Neuronal stem cell (in vitro differentiated cells): ENCODE measurements around the gene LPP.

Experiments
- DNase-seq: peaks from one replicate; pipeline ENCODE4 v3.0.0-alpha.2; 2013; ENCODE audit warnings: low spot score
- H2AFZ ChIP-seq: one replicate; pipeline ENCODE4 v1.6.1; 2013; ENCODE audit warnings: mild to moderate bottlenecking, low read length, inconsistent platforms
- H2AK5ac ChIP-seq: 2 replicates; pipeline ENCODE4 v1.6.1; 2013; ENCODE audit warnings: low read depth, mild to moderate bottlenecking, inconsistent platforms, low read length, moderate library complexity, mixed read lengths
- H2BK120ac ChIP-seq: 2 replicates; pipeline ENCODE4 v1.6.1; 2013; ENCODE audit warnings: low read depth, mild to moderate bottlenecking, inconsistent platforms, low read length, moderate library complexity, mixed read lengths
- H2BK12ac ChIP-seq: one replicate; pipeline ENCODE4 v1.6.1; 2013; ENCODE audit warnings: low read length, inconsistent platforms
- H2BK15ac ChIP-seq: 2 replicates; pipeline ENCODE4 v1.6.1; 2013; ENCODE audit warnings: mild to moderate bottlenecking, low read length, inconsistent platforms, mixed read lengths
- H2BK5ac ChIP-seq: one replicate; pipeline ENCODE4 v1.6.1; 2013; ENCODE audit warnings: inconsistent platforms, mild to moderate bottlenecking, low read length, moderate library complexity
- H3K14ac ChIP-seq: one replicate; pipeline ENCODE4 v1.6.1; 2013; ENCODE audit warnings: low read length, inconsistent platforms
- H3K18ac ChIP-seq: 2 replicates; pipeline ENCODE4 v1.6.1; 2013; ENCODE audit warnings: low read length, inconsistent platforms
- H3K23ac ChIP-seq: 2 replicates; pipeline ENCODE4 v1.6.1; 2013; ENCODE audit warnings: low read depth, mild to moderate bottlenecking, mixed read lengths, low read length, inconsistent platforms; ENCODE audit not compliant: poor library complexity
- H3K27ac ChIP-seq: replicated peaks from 3 replicates; pipeline ENCODE4 v1.5.1; 2013; ENCODE audit warnings: low read length, inconsistent platforms
- H3K27me3 ChIP-seq, 3 experiments: 2 replicates each; pipeline ENCODE4 v1.6.1; 2013; ENCODE audit warnings: low read length in 3 of 3, mild to moderate bottlenecking in 2 of 3, inconsistent platforms in 1 of 3, low read depth in 1 of 3, mixed read lengths in 1 of 3, moderate library complexity in 1 of 3; ENCODE audit not compliant: control insufficient read depth in 3 of 3, insufficient read depth in 3 of 3
- H3K36me3 ChIP-seq, 2 donors: replicated peaks in 1 of 2; 2 replicates each; pipeline ENCODE4 v1.6.1; 2013; ENCODE audit warnings: low read length in 2 of 2; ENCODE audit not compliant: control insufficient read depth in 2 of 2, insufficient read depth in 2 of 2
- H3K4ac ChIP-seq: 2 replicates; pipeline ENCODE4 v1.6.1; 2013; ENCODE audit warnings: inconsistent platforms, mild to moderate bottlenecking, low read length, moderate library complexity
- H3K4me1 ChIP-seq, 2 donors: 1 replicate in 1 of 2; 2 replicates in 1 of 2; pipeline ENCODE4 v1.6.1; 2013; ENCODE audit warnings: low read length in 2 of 2, low read depth in 1 of 2; ENCODE audit not compliant: control insufficient read depth in 2 of 2, insufficient read depth in 1 of 2
- H3K4me2 ChIP-seq: one replicate; pipeline ENCODE4 v1.6.1; 2013; ENCODE audit warnings: mild to moderate bottlenecking, low read length, inconsistent platforms; ENCODE audit not compliant: insufficient read depth, poor library complexity, severe bottlenecking
- H3K4me3 ChIP-seq, 2 donors: 2 replicates each; pipeline ENCODE4 v1.5.1; 2013; ENCODE audit warnings: low read length in 2 of 2, mild to moderate bottlenecking in 2 of 2, inconsistent platforms in 1 of 2, moderate library complexity in 1 of 2
- H3K79me1 ChIP-seq: one replicate; pipeline ENCODE4 v1.6.1; 2013; ENCODE audit warnings: low read depth, mild to moderate bottlenecking, inconsistent platforms, low read length, moderate library complexity
- H3K9ac ChIP-seq: one replicate; pipeline ENCODE4 v1.6.1; 2013; ENCODE audit warnings: mild to moderate bottlenecking, low read depth, low read length, inconsistent platforms; ENCODE audit not compliant: poor library complexity
- H3K9me3 ChIP-seq, 2 donors: replicated peaks in 1 of 2; 2 replicates each; pipeline versions ENCODE3 to v1.6.1; 2013; ENCODE audit warnings: low read length in 2 of 2, mild to moderate bottlenecking in 2 of 2, inconsistent platforms in 1 of 2, low read depth in 1 of 2, mixed read lengths in 1 of 2, moderate library complexity in 1 of 2; ENCODE audit not compliant: control insufficient read depth in 2 of 2, insufficient read depth in 1 of 2
- H4K8ac ChIP-seq: one replicate; pipeline ENCODE4 v1.6.1; 2013; ENCODE audit warnings: low read depth, mild to moderate bottlenecking, inconsistent platforms, low read length, moderate library complexity
- H4K91ac ChIP-seq: one replicate; pipeline ENCODE4 v1.6.1; 2013; ENCODE audit warnings: low read length, low read depth, mild to moderate bottlenecking, inconsistent platforms; ENCODE audit not compliant: poor library complexity
- WGBS, 2 donors: extraction: QIAGEN DNeasy Blood & Tissue Kit; methylation state at CpG; one replicate each; pipeline ENCODE4 v1.1.7; 2013; ENCODE audit warnings: missing lambda C conversion rate in 2 of 2, mixed read lengths in 1 of 2; ENCODE audit not compliant: insufficient read length in 2 of 2, insufficient replicate concordance in 1 of 2; ENCODE audit errors: extremely low coverage in 2 of 2; 5-methylcytosine and 5-hydroxymethylcytosine counted together

The LPP gene

GRCh38 chr3:188712991-188713390, 559.0 kb downstream of the LPP start:
- H3K4ac ChIP-seq: no peak overlapping the region
- H3K9ac ChIP-seq: no peak overlapping the region
- H4K8ac ChIP-seq: no peak overlapping the region
- H2BK5ac ChIP-seq: no peak overlapping the region
- H2BK120ac ChIP-seq: no peak overlapping the region
- H3K14ac ChIP-seq: no peak overlapping the region
- no peaks in the 10 kb centered on the region for H3K79me1 ChIP-seq
- no CpG with 5 or more reads among the region's 3 CpGs for WGBS, 2 donors
- no peak for DNase-seq
- H3K18ac ChIP-seq: no peak overlapping the region
- H2AFZ ChIP-seq: no peak overlapping the region
- H3K27ac ChIP-seq: no peak overlapping the region
- H3K23ac ChIP-seq: no peak overlapping the region
- no peak overlapping the region for H3K4me2 ChIP-seq
- H2BK15ac ChIP-seq: no peak overlapping the region
- H4K91ac ChIP-seq: no peak overlapping the region
- no peak overlapping the region for H2BK12ac ChIP-seq
- no peaks in the 10 kb centered on the region for H3K9me3 ChIP-seq
- H3K4me1 ChIP-seq: peaks cover 0 to 1% of the 10 kb centered on the region in 2 donors
- H3K27me3 ChIP-seq: no peaks in the 10 kb centered on the region
- peaks cover 0 to 2% of the 10 kb centered on the region in 2 donors for H3K36me3 ChIP-seq
- no peak overlapping the region for H3K4me3 ChIP-seq
- no peak overlapping the region for H2AK5ac ChIP-seq

DNA sequence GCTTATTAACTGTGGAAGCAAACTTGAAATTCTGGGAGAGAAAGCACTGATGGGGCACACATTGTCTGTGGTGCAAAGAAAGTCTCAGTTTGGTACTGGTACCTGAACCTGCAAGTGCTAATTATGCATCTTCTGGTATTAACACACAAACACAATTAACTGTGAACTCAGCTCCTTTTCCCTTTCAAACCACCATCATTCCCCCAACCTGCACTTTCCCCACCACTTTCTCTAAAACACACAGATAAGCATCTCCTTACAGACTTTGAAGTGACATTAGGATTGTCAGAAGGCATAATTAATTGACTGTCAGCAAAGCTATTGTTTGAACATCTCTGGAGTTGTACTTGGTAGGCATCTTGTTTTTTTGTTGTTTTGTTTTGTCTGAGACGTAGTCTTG, 565.6 kb downstream of the LPP start:
- H4K8ac ChIP-seq: no peak overlapping the region
- H2AFZ ChIP-seq: no peak overlapping the region
- no peak overlapping the region for H3K23ac ChIP-seq
- H3K9ac ChIP-seq: no peak overlapping the region
- H3K4me1 ChIP-seq: no peaks in the 10 kb centered on the region
- H3K4ac ChIP-seq: no peak overlapping the region
- DNase-seq: no peak
- no peak overlapping the region for H2AK5ac ChIP-seq
- no peaks in the 10 kb centered on the region for H3K36me3 ChIP-seq
- H3K9me3 ChIP-seq: no peaks in the 10 kb centered on the region
- no peak overlapping the region for H3K27ac ChIP-seq
- WGBS, 2 donors: no CpG with 5 or more reads among the region's 1 CpG
- no peak overlapping the region for H3K18ac ChIP-seq
- no peak overlapping the region for H4K91ac ChIP-seq
- no peak overlapping the region for H3K14ac ChIP-seq
- no peak overlapping the region for H2BK15ac ChIP-seq
- H2BK120ac ChIP-seq: no peak overlapping the region
- H3K4me3 ChIP-seq: no peak overlapping the region
- H2BK5ac ChIP-seq: no peak overlapping the region
- no peaks in the 10 kb centered on the region for H3K27me3 ChIP-seq
- H3K79me1 ChIP-seq: no peaks in the 10 kb centered on the region
- H2BK12ac ChIP-seq: no peak overlapping the region
- H3K4me2 ChIP-seq: no peak overlapping the region

DNA sequence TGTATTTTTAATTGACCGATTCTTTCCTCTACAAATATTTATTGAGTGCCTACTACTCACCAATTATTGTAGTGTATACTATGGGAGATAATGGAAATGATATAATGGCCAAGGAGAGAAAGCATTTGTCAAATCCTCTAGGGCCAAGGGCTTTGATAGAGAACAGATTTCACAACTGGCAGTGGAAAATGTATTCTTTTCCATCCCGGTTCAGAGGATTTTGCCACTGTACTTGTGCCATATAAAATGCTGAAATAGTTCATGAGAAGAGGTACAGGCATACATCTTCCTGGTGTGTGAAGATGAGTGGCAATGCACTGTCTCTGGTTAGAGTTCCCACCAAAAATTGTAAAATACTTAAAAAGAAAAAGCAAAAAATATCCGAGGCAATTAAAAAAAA, 566.3 kb downstream of the LPP start:
- Histone ChIP-seq H3K18ac (no peak overlapping the region), H4K91ac (no peak overlapping the region), H4K8ac (no peak overlapping the region), H3K79me1 (no peaks in the 10 kb centered on the region), H3K4me2 (no peak overlapping the region), H3K9me3 (no peaks in the 10 kb centered on the region), H2AK5ac (no peak overlapping the region), H2AFZ (no peak overlapping the region), H3K9ac (no peak overlapping the region), H2BK5ac (no peak overlapping the region), H3K23ac (no peak overlapping the region), H3K4me3 (no peak overlapping the region), H2BK15ac (no peak overlapping the region), H3K27me3 (no peaks in the 10 kb centered on the region), H3K4ac (no peak overlapping the region), H3K14ac (no peak overlapping the region), H2BK120ac (no peak overlapping the region), H2BK12ac (no peak overlapping the region), H3K36me3 (no peaks in the 10 kb centered on the region), H3K4me1 (no peaks in the 10 kb centered on the region), H3K27ac (no peak overlapping the region)
- WGBS, 2 donors: no CpG with 5 or more reads among the region's 3 CpGs
- DNase-seq: no peak

GRCh38 chr3:188720636-188721035, 566.7 kb downstream of the LPP start:
- Histone ChIP-seq H3K27ac (no peak overlapping the region), H3K14ac (no peak overlapping the region), H3K4me1 (no peaks in the 10 kb centered on the region), H3K23ac (no peak overlapping the region), H4K8ac (no peak overlapping the region), H2AFZ (no peak overlapping the region), H3K4ac (no peak overlapping the region), H2BK120ac (no peak overlapping the region), H3K18ac (no peak overlapping the region), H3K27me3 (no peaks in the 10 kb centered on the region), H3K9me3 (no peaks in the 10 kb centered on the region), H3K4me2 (no peak overlapping the region), H2AK5ac (no peak overlapping the region), H2BK15ac (no peak overlapping the region), H3K79me1 (no peaks in the 10 kb centered on the region), H2BK5ac (no peak overlapping the region), H4K91ac (no peak overlapping the region), H3K36me3 (no peaks in the 10 kb centered on the region), H3K9ac (no peak overlapping the region), H3K4me3 (no peak overlapping the region), H2BK12ac (no peak overlapping the region)
- no peak for DNase-seq
